Stimulated activated effector memory CD8-positive, alpha-beta T cell treated with anti-CD3 and anti-CD28 coated beads, Interleukin-12 subunit alpha, Interleukin-12 subunit beta, amount 100 ng/mL, for 72 hours (primary cell): Measurements from ENCODE around the gene VWF.
"Not testable (repeated sequence)": the region's sequence is repeated elsewhere in the genome, so short reads cannot be mapped to it uniquely, and the experiment has no call there.

Experiments used
- ATAC-seq: fragments of 150-1000 bp; cut with Tn5 transposase; 2 replicates; pipeline ENCODE4 v1.10.0; 2021
- DNase-seq, 2 donors: peaks; one replicate each; pipeline ENCODE4 v3.0.0; 2021 to 2022; ENCODE audit warnings: low spot score in 2 of 2
- H3K27ac Mint-ChIP-seq: one replicate; pipeline ENCODE4 v1.8.0; 2022; ENCODE audit warnings: mild to moderate bottlenecking, mixed read lengths
- H3K36me3 Mint-ChIP-seq: one replicate; pipeline ENCODE4 v1.8.0; 2022; ENCODE audit warnings: mild to moderate bottlenecking, mixed read lengths
- H3K4me1 Mint-ChIP-seq: one replicate; pipeline ENCODE4 v1.8.0; 2022; ENCODE audit warnings: mixed read lengths
- H3K4me3 Mint-ChIP-seq: one replicate; pipeline ENCODE4 v1.8.0; 2022; ENCODE audit warnings: mild to moderate bottlenecking, mixed read lengths
- H3K9me3 Mint-ChIP-seq: one replicate; pipeline ENCODE4 v1.8.0; 2022; ENCODE audit warnings: mixed read lengths

The VWF gene

GRCh38 chr12:6157482-6157881, 33.0 kb upstream of the VWF start:
- Mint-ChIP-seq H3K36me3 (no peaks in the 10 kb centered on the region), H3K4me1 (no peaks in the 10 kb centered on the region), H3K9me3 (no peaks in the 10 kb centered on the region), H3K4me3 (no peak overlapping the region), H3K27ac (no peak overlapping the region)
- no peak for DNase-seq
- no peak for ATAC-seq

- Mint-ChIP-seq H3K4me1 (no peaks in the 10 kb centered on the region), H3K36me3 (no peaks in the 10 kb centered on the region), H3K4me3 (no peak overlapping the region), H3K27ac (no peak overlapping the region), H3K9me3 (no peaks in the 10 kb centered on the region)
- no peak for ATAC-seq
- no peak for DNase-seq
Measured at GRCh38 chr12:6154730-6155459, 30.4 kb upstream of the VWF start.

GRCh38 chr12:6148722-6149121, 24.3 kb upstream of the VWF start:
- not testable (repeated sequence) for H3K4me1 Mint-ChIP-seq, H3K27ac Mint-ChIP-seq

GRCh38 chr12:6148061-6148460, 23.6 kb upstream of the VWF start:
- ATAC-seq (no peak), DNase-seq (no peak)
- H3K4me1 Mint-ChIP-seq, result no peaks in the 10 kb centered on the region
- H3K36me3 Mint-ChIP-seq, result no peaks in the 10 kb centered on the region
- H3K4me3 Mint-ChIP-seq, result no peak overlapping the region
- H3K27ac Mint-ChIP-seq, result no peak overlapping the region
- no peaks in the 10 kb centered on the region for H3K9me3 Mint-ChIP-seq

More at GRCh38 chr12:6148722-6149121, 24.3 kb upstream of the VWF start:
- not testable (repeated sequence) for H3K4me3 Mint-ChIP-seq, ATAC-seq, DNase-seq, H3K9me3 Mint-ChIP-seq, H3K36me3 Mint-ChIP-seq

- H3K4me1 Mint-ChIP-seq, result no peaks in the 10 kb centered on the region
- DNase-seq (no peak), ATAC-seq (no peak)
- H3K27ac Mint-ChIP-seq, result no peak overlapping the region
- H3K9me3 Mint-ChIP-seq, result no peaks in the 10 kb centered on the region
- H3K4me3 Mint-ChIP-seq, result no peak overlapping the region
- H3K36me3 Mint-ChIP-seq, result no peaks in the 10 kb centered on the region
Measured at GRCh38 chr12:6146951-6147350, 22.5 kb upstream of the VWF start.

- Mint-ChIP-seq H3K36me3 (no peaks in the 10 kb centered on the region), H3K9me3 (no peaks in the 10 kb centered on the region), H3K4me3 (no peak overlapping the region), H3K4me1 (peaks cover 3% of the 10 kb centered on the region), H3K27ac (no peak overlapping the region)
- ATAC-seq (no peak), DNase-seq (no peak)
Measured at GRCh38 chr12:6146509-6146908, 22.0 kb upstream of the VWF start.

- H3K27ac Mint-ChIP-seq, result no peak overlapping the region
- DNase-seq (no peak), ATAC-seq (no peak)
- H3K4me3 Mint-ChIP-seq, result no peak overlapping the region
- peaks cover 13% of the 10 kb centered on the region for H3K4me1 Mint-ChIP-seq
- no peaks in the 10 kb centered on the region for H3K36me3 Mint-ChIP-seq
- H3K9me3 Mint-ChIP-seq, result no peaks in the 10 kb centered on the region
Measured at GRCh38 chr12:6145564-6145963, 21.1 kb upstream of the VWF start.

GRCh38 chr12:6143303-6143675, 18.8 kb upstream of the VWF start:
- Mint-ChIP-seq H3K4me3 (no peak overlapping the region), H3K27ac (no peak overlapping the region), H3K9me3 (no peaks in the 10 kb centered on the region), H3K36me3 (no peaks in the 10 kb centered on the region), H3K4me1 (peaks cover 14% of the 10 kb centered on the region)
- DNase-seq, result no peak
- no peak for ATAC-seq

- H3K9me3 Mint-ChIP-seq, H3K27ac Mint-ChIP-seq, DNase-seq, ATAC-seq, H3K36me3 Mint-ChIP-seq, H3K4me3 Mint-ChIP-seq: not testable (repeated sequence)
- H3K4me1 Mint-ChIP-seq, result peaks cover 14% of the 10 kb centered on the region
Measured at GRCh38 chr12:6142368-6143302, 18.2 kb upstream of the VWF start.

- not testable (repeated sequence) for H3K9me3 Mint-ChIP-seq, DNase-seq, H3K36me3 Mint-ChIP-seq, H3K4me3 Mint-ChIP-seq, H3K27ac Mint-ChIP-seq
- peaks cover 14% of the 10 kb centered on the region for H3K4me1 Mint-ChIP-seq
- ATAC-seq, result peak; percentile 58
Measured at GRCh38 chr12:6141731-6142367, 17.4 kb upstream of the VWF start.

- H3K27ac Mint-ChIP-seq, result peak overlapping the region; percentile 81
- peak; percentile 72 for ATAC-seq
- DNase-seq, result no peak
- no peaks in the 10 kb centered on the region for H3K9me3 Mint-ChIP-seq
- peaks cover 14% of the 10 kb centered on the region for H3K4me1 Mint-ChIP-seq
- no peak overlapping the region for H3K4me3 Mint-ChIP-seq
- no peaks in the 10 kb centered on the region for H3K36me3 Mint-ChIP-seq
Measured at GRCh38 chr12:6140651-6141447, 16.4 kb upstream of the VWF start.

- no peak for DNase-seq
- no peak for ATAC-seq
- Mint-ChIP-seq H3K4me1 (no peaks in the 10 kb centered on the region), H3K27ac (no peak overlapping the region), H3K9me3 (no peaks in the 10 kb centered on the region), H3K4me3 (no peak overlapping the region), H3K36me3 (no peaks in the 10 kb centered on the region)
Measured at GRCh38 chr12:6135071-6135470, 10.6 kb upstream of the VWF start.

GRCh38 chr12:6133642-6134041, 9.2 kb upstream of the VWF start:
- DNase-seq (no peak), ATAC-seq (no peak)
- H3K4me3 Mint-ChIP-seq, result no peak overlapping the region
- no peak overlapping the region for H3K27ac Mint-ChIP-seq
- H3K36me3 Mint-ChIP-seq, result no peaks in the 10 kb centered on the region
- H3K9me3 Mint-ChIP-seq, result no peaks in the 10 kb centered on the region
- no peaks in the 10 kb centered on the region for H3K4me1 Mint-ChIP-seq

- no peak overlapping the region for H3K27ac Mint-ChIP-seq
- H3K4me1 Mint-ChIP-seq, result no peaks in the 10 kb centered on the region
- no peaks in the 10 kb centered on the region for H3K36me3 Mint-ChIP-seq
- ATAC-seq (no peak), DNase-seq (no peak)
- no peaks in the 10 kb centered on the region for H3K9me3 Mint-ChIP-seq
- no peak overlapping the region for H3K4me3 Mint-ChIP-seq
Measured at GRCh38 chr12:6132496-6132895, 8.0 kb upstream of the VWF start.

GRCh38 chr12:6125310-6125608, 789 bp upstream of the VWF start:
- H3K4me3 Mint-ChIP-seq, result no peak overlapping the region
- ATAC-seq, result no peak
- no peaks in the 10 kb centered on the region for H3K4me1 Mint-ChIP-seq
- H3K9me3 Mint-ChIP-seq, result no peaks in the 10 kb centered on the region
- H3K36me3 Mint-ChIP-seq, result no peaks in the 10 kb centered on the region
- H3K27ac Mint-ChIP-seq, result no peak overlapping the region
- no peak for DNase-seq
